ENCODE results near the gene SMAD3. TPM values are rescaled to one million over a fixed set of nuclear protein-coding genes. Genes with fewer than 3 reads are reported as not detected.
"Not testable (repeated sequence)": the region's sequence is repeated elsewhere in the genome, so short reads cannot be mapped to it uniquely, and the experiment has no call there.

The SMAD3 gene
- total RNA-seq = 17.3 TPM
- long read RNA-seq, full-length matches to known transcripts = 14 of 27 reads
- long read RNA-seq, partial matches to known transcripts = 3 of 27 reads
- long read RNA-seq, other reads (novel, unspliced or antisense) = 10 of 27 reads

DNA sequence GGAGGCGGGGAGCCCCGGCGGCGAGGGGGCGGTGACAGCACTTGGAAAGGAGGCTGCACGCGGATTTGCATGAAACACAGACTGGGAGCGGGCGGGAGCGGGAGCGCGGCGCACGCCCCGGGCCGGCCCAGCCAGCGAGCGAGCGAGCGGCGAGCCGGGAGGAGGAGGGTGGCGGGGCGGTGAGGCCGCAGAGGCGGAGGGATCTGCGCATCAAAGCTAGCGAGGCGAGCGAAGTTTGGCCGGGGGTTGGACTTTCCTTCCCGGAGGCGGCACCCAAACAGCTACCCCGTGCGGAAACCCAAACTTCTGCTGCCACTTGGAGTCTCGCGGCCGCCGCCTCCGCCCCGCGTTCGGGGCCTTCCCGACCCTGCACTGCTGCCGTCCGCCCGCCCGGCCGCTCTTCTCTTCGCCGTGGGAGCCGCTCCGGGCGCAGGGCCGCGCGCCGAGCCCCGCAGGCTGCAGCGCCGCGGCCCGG is at the start of gene SMAD3:
Gene SMAD3 (plus strand): TSS at position 72 of the 475 bp plus-strand sequence. CDS start 553 bp downstream, outside the sequence.
- intact Hi-C loops (cut with DNase I) = no loop called here
- peak; percentile 91 for ATAC-seq (ENCODE audit: poor library complexity)
- peak; percentile 94 for DNase-seq

DNA sequence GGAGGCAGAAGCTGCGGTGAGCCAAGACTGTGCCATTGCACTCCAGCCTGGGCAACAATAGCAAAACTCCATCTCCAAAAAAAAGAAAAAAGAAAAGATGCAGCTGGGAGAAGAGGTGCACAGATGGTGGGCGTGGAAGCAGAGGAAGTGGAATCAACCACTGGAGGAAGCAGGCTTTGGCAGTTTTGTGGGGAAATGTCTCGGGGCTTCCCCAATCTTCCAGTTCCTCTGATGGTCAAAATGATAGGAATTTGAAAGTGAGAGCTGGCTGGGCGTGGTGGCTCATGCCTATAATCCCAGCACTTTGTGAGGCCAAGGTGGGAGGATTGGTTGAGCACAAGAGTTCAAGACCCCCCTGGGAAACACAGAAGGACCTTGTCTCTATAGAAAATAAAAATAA is 48.1 kb upstream of the SMAD3 start:
- ATAC-seq (ENCODE audit: poor library complexity) (peak; percentile 43), DNase-seq (no peak)
- intact Hi-C loops (cut with DNase I) = no loop called here

GRCh38 chr15:67018026-67018425 is 47.4 kb upstream of the SMAD3 start:
- ATAC-seq (ENCODE audit: poor library complexity) (no peak), DNase-seq (no peak)
- intact Hi-C loops (cut with DNase I) = no loop called here

GRCh38 chr15:67018441-67018840 is 47.0 kb upstream of the SMAD3 start:
- intact Hi-C loops (cut with DNase I) = no loop called here
- no peak for ATAC-seq (ENCODE audit: poor library complexity)
- no peak for DNase-seq

- ATAC-seq (ENCODE audit: poor library complexity) (no peak), DNase-seq (no peak)
- intact Hi-C loops (cut with DNase I) = no loop called here
Measured at GRCh38 chr15:67019069-67019468, 46.3 kb upstream of the SMAD3 start.

GRCh38 chr15:67019884-67020520 is 45.4 kb upstream of the SMAD3 start:
- intact Hi-C loops (cut with DNase I) = no loop called here
- DNase-seq (no peak), ATAC-seq (ENCODE audit: poor library complexity) (no peak)

DNA sequence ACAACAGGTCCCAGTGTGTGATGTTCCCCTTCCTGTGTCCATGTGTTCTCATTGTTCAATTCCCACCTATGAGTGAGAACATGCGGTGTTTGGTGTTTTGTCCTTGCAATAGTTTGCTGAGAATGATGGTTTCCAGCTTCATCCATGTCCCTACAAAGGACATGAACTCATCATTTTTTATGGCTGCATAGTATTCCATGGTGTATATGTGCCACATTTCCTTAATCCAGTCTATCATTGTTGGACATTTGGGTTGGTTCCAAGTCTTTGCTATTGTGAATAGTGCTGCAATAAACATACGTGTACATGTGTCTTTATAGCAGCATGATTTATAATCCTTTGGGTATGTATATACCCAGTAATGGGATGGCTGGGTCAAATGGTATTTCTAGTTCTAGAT is 44.7 kb upstream of the SMAD3 start:
- intact Hi-C loops (cut with DNase I); DNase-seq; ATAC-seq (ENCODE audit: poor library complexity): not testable (repeated sequence)

- intact Hi-C loops (cut with DNase I) = no loop called here
- no peak for ATAC-seq (ENCODE audit: poor library complexity)
- DNase-seq = no peak
Measured at GRCh38 chr15:67021455-67021854, 43.9 kb upstream of the SMAD3 start.

GRCh38 chr15:67022587-67023105 is 42.8 kb upstream of the SMAD3 start:
- intact Hi-C loops (cut with DNase I) = no loop called here
- no peak for ATAC-seq (ENCODE audit: poor library complexity)
- no peak for DNase-seq

- DNase-seq (no peak), ATAC-seq (ENCODE audit: poor library complexity) (peak; percentile 7)
Measured at GRCh38 chr15:67023517-67024313, 41.7 kb upstream of the SMAD3 start.

GRCh38 chr15:67024314-67024997 is 40.9 kb upstream of the SMAD3 start:
- ATAC-seq (ENCODE audit: poor library complexity) (peak; percentile 93), DNase-seq (peak; percentile 72)
- intact Hi-C loops (cut with DNase I) = no loop called here

More at GRCh38 chr15:67023517-67024313, 41.7 kb upstream of the SMAD3 start:
- intact Hi-C loops (cut with DNase I) = no loop called here

DNA sequence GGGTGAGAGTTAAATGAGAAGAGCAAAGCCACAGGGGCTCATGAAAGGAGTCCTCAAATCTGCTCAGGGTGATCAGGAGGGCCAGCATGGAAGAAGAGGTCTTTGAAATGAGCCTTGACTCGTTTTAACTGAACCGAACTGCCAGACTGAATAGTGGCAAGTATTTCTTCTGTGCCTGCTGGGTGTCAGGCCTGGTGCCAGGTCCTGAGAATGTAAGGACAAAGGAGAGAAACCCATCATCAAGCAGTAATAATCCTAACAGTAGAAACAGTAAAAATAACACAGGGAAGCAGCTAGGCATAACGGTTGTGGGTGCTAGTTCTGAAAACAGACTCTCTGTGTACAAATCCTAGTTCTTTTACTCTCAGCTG is 40.4 kb upstream of the SMAD3 start:
- DNase-seq (no peak), ATAC-seq (ENCODE audit: poor library complexity) (peak; percentile 6)
- intact Hi-C loops (cut with DNase I) = no loop called here

- ATAC-seq (ENCODE audit: poor library complexity) (peak; percentile 61), DNase-seq (peak; percentile 64)
- intact Hi-C loops (cut with DNase I) = no loop called here
Measured at GRCh38 chr15:67025719-67026609, 39.4 kb upstream of the SMAD3 start.

- intact Hi-C loops (cut with DNase I) = no loop called here
- no peak for ATAC-seq (ENCODE audit: poor library complexity)
- DNase-seq = no peak
Measured at GRCh38 chr15:67026610-67026967, 38.8 kb upstream of the SMAD3 start.

DNA sequence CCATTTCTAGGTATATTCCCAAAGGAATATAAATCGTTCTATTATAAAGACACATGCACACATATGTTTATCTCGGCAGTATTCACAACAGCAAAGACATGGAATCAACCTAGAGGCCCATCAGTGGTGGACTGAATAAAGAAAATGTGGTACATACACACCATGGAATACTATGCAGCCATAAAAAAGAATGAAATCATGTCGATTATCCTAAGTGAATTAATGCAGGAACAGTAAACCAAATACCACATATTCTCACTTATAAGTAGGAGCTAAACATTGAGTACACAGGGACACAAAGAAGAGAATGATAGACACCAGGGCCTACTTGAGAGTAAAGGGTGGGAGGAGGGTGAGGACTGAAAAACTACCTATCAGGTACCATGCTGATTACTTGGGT is 37.0 kb upstream of the SMAD3 start:
- ATAC-seq (ENCODE audit: poor library complexity); DNase-seq; intact Hi-C loops (cut with DNase I): not testable (repeated sequence)

GRCh38 chr15:67030036-67030762 is 35.2 kb upstream of the SMAD3 start:
- DNase-seq (no peak), ATAC-seq (ENCODE audit: poor library complexity) (no peak)
- intact Hi-C loops (cut with DNase I) = no loop called here

- DNase-seq (no peak), ATAC-seq (ENCODE audit: poor library complexity) (no peak)
- intact Hi-C loops (cut with DNase I) = no loop called here
Measured at GRCh38 chr15:67031331-67031730, 34.1 kb upstream of the SMAD3 start.

DNA sequence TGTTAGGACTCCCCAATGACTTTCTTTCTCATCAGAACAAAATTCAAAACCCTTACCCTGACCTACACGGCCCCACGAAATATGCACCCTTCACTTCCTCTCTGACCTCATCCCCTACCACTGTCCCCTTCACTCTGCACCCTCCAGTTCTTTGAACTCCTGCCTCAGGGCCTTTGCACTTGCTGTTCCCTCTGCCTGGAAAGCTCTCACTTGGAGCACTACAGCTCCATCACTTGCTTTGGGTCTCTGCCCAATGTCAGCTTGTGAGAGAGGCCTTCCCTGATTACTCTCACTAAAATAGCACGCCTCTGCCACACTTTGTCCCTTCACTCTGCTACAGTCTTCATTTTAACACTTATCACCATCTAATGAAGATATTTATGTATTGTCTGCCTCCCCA is 32.8 kb upstream of the SMAD3 start:
- DNase-seq (no peak), ATAC-seq (ENCODE audit: poor library complexity) (peak; percentile 48)
- intact Hi-C loops (cut with DNase I) = no loop called here
